RWPE1 (cell line): ENCODE results near the gene SMAD1.

Experiments
- CTCF ChIA-PET: fragments of 350-600 bp; sonication (Branson Sonifier 250); formaldehyde crosslinking; extraction: SDS; loops from one replicate; lab custom pipeline; 2021; lab: Yijun Ruan, JAX
- POLR2A ChIA-PET: fragments of 400-600 bp; formaldehyde crosslinking; extraction: SDS; loops from one replicate; lab custom pipeline; 2020; ENCODE audit warnings: antibody characterized with exemption; ENCODE audit not compliant: low non-redundant PET; lab: Yijun Ruan, JAX
- DNase-seq: peaks from one replicate; pipeline ENCODE4 v3.0.0; 2012; ENCODE audit warnings: low spot score
- H3K27ac ChIP-seq: fragments of 450-650 bp; 2 replicates; pipeline ENCODE4 v1.5.1; 2017
- CTCF ChIP-seq: fragments of 450-650 bp; conservative IDR thresholded peaks from 2 replicates; pipeline ENCODE4 v1.5.1; 2017; ENCODE audit warnings: low read depth, mild to moderate bottlenecking

Gene SMAD1

GRCh38 chr4:145511913-145512522, 30.4 kb downstream of the SMAD1 start:
- CTCF ChIA-PET, result no interaction called here
- no peak for TF ChIP-seq CTCF
- POLR2A ChIA-PET, result no interaction called here
- peak; percentile 12 for DNase-seq
- no peak overlapping the region for H3K27ac ChIP-seq

- ChIA-PET CTCF (interaction anchor here (0.6 kb wide), 1 partner anchor 32 kb away, joined by 4 read pairs; no protein-coding TSS in a partner anchor), POLR2A (no interaction called here)
- DNase-seq, result no peak
- H3K27ac ChIP-seq, result no peak overlapping the region
- TF ChIP-seq CTCF, result no peak
Observed at GRCh38 chr4:145513020-145513621, 31.5 kb downstream of the SMAD1 start.

DNA sequence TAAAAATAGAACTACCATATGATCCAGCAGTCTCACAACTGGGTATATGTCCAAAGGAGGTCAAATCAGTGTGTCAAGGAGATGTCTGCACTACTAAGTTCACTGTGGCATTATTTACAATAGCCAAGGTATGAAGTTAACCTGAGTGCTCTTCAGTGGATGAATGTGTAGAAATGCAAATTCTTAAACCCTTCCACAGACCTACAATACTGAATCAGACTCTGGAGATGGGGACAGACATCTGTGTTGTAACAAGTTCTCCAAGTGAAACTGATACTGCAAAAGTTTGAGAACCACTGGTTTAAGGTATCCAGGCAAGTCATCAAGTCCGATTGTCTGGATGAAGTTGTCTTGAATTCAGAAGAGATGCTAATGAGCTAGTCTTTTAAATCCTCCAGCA, 38.5 kb downstream of the SMAD1 start:
- ChIA-PET POLR2A (no interaction called here), CTCF (interaction anchor here (0.6 kb wide), 1 partner anchor 931 kb away, joined by 3 read pairs; no protein-coding TSS in a partner anchor)
- no peak for TF ChIP-seq CTCF
- DNase-seq, result no peak
- no peak overlapping the region for H3K27ac ChIP-seq

GRCh38 chr4:145521282-145521681, 39.6 kb downstream of the SMAD1 start:
- no peak overlapping the region for H3K27ac ChIP-seq
- TF ChIP-seq CTCF, result no peak
- no peak for DNase-seq
- ChIA-PET CTCF (interaction anchor here (0.7 kb wide), 1 partner anchor 12 kb away, joined by 5 read pairs; no protein-coding TSS in a partner anchor), POLR2A (no interaction called here)

GRCh38 chr4:145523117-145523516, 41.5 kb downstream of the SMAD1 start:
- no peak for TF ChIP-seq CTCF
- ChIA-PET POLR2A (no interaction called here), CTCF (no interaction called here)
- no peak overlapping the region for H3K27ac ChIP-seq
- no peak for DNase-seq

DNA sequence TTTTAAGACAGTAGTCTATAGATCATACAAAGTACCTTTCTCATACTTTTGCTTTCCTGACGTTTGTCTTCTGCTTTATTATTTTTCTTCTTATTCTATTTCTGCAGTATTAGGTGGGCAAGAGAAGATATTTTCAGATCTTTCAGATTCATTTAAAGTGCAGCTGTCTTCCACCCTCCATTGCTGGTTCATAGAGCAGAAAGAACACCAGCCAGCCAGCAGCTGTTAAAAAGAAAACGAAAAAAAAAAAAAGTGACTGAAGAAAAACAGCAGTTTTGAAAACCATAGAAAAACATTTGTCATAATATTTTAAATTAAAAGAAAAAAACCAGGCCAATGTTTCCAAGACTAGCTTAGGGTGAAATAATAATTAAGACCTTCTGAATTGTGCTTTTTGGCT, 42.9 kb downstream of the SMAD1 start:
- no peak overlapping the region for H3K27ac ChIP-seq
- CTCF ChIA-PET, result no interaction called here
- TF ChIP-seq CTCF, result no peak
- POLR2A ChIA-PET, result interaction anchor here (0.5 kb wide), 1 partner anchor 92 kb away, joined by 3 read pairs; no protein-coding TSS in a partner anchor
- no peak for DNase-seq
